Measurements from ENCODE around the gene PRDM15. TPM values are rescaled to one million over a fixed set of nuclear protein-coding genes. Genes with fewer than 3 reads are reported as not detected.

PRDM15 gene
- total RNA-seq, 1 experiment from 2014 or later, result 16.7 TPM

DNA sequence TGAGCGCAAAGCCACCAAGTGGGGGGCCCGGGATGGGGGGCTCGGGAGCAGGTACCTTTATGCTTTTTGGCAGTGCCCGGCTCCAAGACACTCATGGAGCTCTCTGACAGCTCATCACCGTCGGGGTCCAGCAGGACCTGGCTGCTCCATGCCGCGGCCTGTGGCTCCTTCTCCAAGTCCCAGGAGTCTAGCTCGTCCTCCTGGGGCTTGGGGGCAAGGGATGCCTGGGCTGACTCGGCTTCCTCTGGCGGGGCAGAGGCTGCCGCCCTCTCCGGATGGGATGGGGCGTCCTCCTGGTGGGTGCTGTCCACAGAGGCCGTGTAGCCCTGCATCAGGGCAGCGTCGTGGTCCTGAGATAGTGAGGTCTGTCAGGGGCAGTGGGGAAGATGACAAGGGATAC lies 19.9 kb upstream of the PRDM15 start:
- CTCF ChIA-PET, result no interaction called here
- intact Hi-C loops (cut with micrococcal nuclease; ENCODE audit: unreplicated experiment), result no loop called here
- H3K36me3 ChIP-seq (ENCODE audit: insufficient read depth, low read length, poor library complexity, severe bottlenecking), result no peaks in the 10 kb centered on the region
- DNase-seq (ENCODE audit: low spot score), result no peak
- no peak overlapping the region for H3K27ac ChIP-seq (ENCODE audit: low read depth, low read length, poor library complexity, severe bottlenecking)
- no peaks in the 10 kb centered on the region for H3K27me3 ChIP-seq (replicated peaks; ENCODE audit: insufficient read depth, low read depth, low read length, poor library complexity)
- no peak for TF ChIP-seq EZH2 (IDR thresholded peaks at IDR 0.05; ENCODE audit: borderline replicate concordance, low read depth, low read length, poor library complexity, severe bottlenecking)
- TF ChIP-seq, protein P1, sequence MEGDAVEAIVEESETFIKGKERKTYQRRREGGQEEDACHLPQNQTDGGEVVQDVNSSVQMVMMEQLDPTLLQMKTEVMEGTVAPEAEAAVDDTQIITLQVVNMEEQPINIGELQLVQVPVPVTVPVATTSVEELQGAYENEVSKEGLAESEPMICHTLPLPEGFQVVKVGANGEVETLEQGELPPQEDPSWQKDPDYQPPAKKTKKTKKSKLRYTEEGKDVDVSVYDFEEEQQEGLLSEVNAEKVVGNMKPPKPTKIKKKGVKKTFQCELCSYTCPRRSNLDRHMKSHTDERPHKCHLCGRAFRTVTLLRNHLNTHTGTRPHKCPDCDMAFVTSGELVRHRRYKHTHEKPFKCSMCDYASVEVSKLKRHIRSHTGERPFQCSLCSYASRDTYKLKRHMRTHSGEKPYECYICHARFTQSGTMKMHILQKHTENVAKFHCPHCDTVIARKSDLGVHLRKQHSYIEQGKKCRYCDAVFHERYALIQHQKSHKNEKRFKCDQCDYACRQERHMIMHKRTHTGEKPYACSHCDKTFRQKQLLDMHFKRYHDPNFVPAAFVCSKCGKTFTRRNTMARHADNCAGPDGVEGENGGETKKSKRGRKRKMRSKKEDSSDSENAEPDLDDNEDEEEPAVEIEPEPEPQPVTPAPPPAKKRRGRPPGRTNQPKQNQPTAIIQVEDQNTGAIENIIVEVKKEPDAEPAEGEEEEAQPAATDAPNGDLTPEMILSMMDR (conservative IDR thresholded peaks at IDR 0.05; ENCODE audit: low read depth, low read length), result no peak
- POLR2A ChIA-PET (ENCODE audit: low non-redundant PET), result no interaction called here
- H3K9me3 ChIP-seq (ENCODE audit: low read depth, low read length, poor library complexity, severe bottlenecking), result no peaks in the 10 kb centered on the region
- H3K4me3 ChIP-seq (ENCODE audit: low read depth, low read length, poor library complexity, severe bottlenecking), result no peak overlapping the region
- H3K4me1 ChIP-seq (ENCODE audit: insufficient read depth, low read length, poor library complexity, severe bottlenecking), result peaks cover 10% of the 10 kb centered on the region
- no TSS peak for BruUV-seq (replicated peaks)

DNA sequence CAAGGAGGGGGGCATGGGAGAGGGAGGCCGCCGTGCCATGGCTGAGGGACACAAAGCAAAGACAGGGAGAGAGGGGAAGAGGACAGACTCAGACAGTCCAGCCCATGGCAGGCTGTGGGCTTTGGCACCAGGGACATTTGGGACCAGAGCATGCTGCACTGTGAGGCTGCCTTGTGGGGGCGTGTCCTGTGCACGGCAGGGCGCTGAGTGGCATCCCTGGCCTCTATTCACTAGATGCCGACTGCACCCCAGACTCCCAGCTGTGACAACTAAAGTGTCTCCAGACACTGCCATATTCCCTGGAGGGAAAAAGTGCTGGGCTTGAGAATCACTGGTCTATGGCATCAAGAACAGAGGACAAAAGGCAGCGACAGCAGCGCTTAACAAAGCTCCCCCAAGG lies 18.6 kb upstream of the PRDM15 start:
- H3K36me3 ChIP-seq (ENCODE audit: insufficient read depth, low read length, poor library complexity, severe bottlenecking), result no peaks in the 10 kb centered on the region
- CTCF ChIA-PET, result no interaction called here
- BruUV-seq (replicated peaks), result no TSS peak

DNA sequence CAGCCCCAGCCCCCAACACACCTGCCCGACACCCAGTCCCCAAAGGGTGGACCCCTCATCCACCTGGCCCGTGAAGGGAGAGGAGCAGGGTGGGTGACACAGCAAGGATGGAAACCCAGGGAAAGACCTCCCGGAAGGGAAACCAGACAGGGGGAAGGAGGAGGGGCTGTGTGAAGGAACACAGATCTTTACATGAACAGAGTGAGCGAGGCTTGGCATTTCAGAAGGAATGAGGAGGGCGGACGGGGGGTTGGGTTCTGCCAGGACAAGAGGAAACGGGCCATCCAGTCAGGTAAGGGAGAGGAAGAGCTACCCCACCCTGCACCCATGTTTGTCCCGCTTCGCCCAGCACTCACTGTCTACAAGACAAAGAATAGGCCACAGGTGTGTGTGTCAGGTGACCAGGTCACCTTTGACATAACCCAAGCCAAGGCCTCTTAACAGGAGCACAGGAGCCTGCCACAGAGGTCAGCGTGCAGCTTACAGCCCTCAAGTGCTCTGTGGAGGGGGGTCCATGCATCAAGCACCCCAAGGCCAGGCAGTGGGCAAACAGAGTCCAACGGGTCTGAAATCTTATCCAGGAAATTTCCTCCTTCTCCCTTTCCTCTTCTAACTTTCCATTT lies 18.0 kb upstream of the PRDM15 start:
- ChIA-PET POLR2A (ENCODE audit: low non-redundant PET) (no interaction called here), CTCF (no interaction called here)
- Histone ChIP-seq H3K9me3 (ENCODE audit: low read depth, low read length, poor library complexity, severe bottlenecking) (no peaks in the 10 kb centered on the region), H3K27me3 (replicated peaks; ENCODE audit: insufficient read depth, low read depth, low read length, poor library complexity) (no peaks in the 10 kb centered on the region), H3K4me1 (ENCODE audit: insufficient read depth, low read length, poor library complexity, severe bottlenecking) (peaks cover 10% of the 10 kb centered on the region), H3K36me3 (ENCODE audit: insufficient read depth, low read length, poor library complexity, severe bottlenecking) (no peaks in the 10 kb centered on the region), H3K4me3 (ENCODE audit: low read depth, low read length, poor library complexity, severe bottlenecking) (no peak overlapping the region), H3K27ac (ENCODE audit: low read depth, low read length, poor library complexity, severe bottlenecking) (no peak overlapping the region)
- DNase-seq (ENCODE audit: low spot score), result no peak
- intact Hi-C loops (cut with micrococcal nuclease; ENCODE audit: unreplicated experiment), result no loop called here
- TF ChIP-seq, protein P1 (conservative IDR thresholded peaks at IDR 0.05; ENCODE audit: low read depth, low read length), result no peak
- TF ChIP-seq EZH2 (IDR thresholded peaks at IDR 0.05; ENCODE audit: borderline replicate concordance, low read depth, low read length, poor library complexity, severe bottlenecking), result no peak
- no TSS peak for BruUV-seq (replicated peaks)

More for the DNA sequence above, 18.6 kb upstream of the PRDM15 start:
- peak; percentile 74 for DNase-seq (ENCODE audit: low spot score)
- Histone ChIP-seq H3K9me3 (ENCODE audit: low read depth, low read length, poor library complexity, severe bottlenecking) (no peaks in the 10 kb centered on the region), H3K27me3 (replicated peaks; ENCODE audit: insufficient read depth, low read depth, low read length, poor library complexity) (no peaks in the 10 kb centered on the region), H3K4me3 (ENCODE audit: low read depth, low read length, poor library complexity, severe bottlenecking) (no peak overlapping the region), H3K27ac (ENCODE audit: low read depth, low read length, poor library complexity, severe bottlenecking) (no peak overlapping the region), H3K4me1 (ENCODE audit: insufficient read depth, low read length, poor library complexity, severe bottlenecking) (peaks cover 10% of the 10 kb centered on the region)
- POLR2A ChIA-PET (ENCODE audit: low non-redundant PET), result no interaction called here
- TF ChIP-seq, protein P1 (conservative IDR thresholded peaks at IDR 0.05; ENCODE audit: low read depth, low read length), result no peak
- TF ChIP-seq EZH2 (IDR thresholded peaks at IDR 0.05; ENCODE audit: borderline replicate concordance, low read depth, low read length, poor library complexity, severe bottlenecking), result no peak
- intact Hi-C loops (cut with micrococcal nuclease; ENCODE audit: unreplicated experiment), result no loop called here

Data from A673 (cell line).